Midbrain (tissue), 1 donor: ENCODE measurements around the gene SLX9.

ENCODE experiments used
- DNase-seq: peaks from one replicate; lab custom pipeline; 2025; lab: John Stamatoyannopoulos, UW

Gene SLX9

DNA sequence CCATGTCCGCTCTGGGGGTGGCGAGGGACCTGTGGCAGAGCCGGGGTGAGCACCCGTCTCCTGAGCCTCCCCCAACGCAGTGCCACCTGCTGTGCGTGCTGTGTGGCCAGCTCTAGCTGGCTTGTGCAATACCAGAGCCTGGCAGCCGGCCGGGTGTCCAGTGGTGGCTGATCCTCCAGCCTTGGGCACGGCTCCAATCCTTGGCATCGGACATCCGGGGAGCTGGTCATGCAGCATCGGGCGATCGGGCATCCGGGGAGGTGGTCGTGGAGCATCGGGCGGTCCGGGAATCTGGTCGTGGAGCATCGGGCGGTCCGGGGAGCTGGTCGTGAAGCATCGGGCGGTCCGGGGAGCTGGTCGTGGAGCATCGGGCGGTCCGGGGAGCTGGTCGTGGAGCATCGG, 8.1 kb downstream of the SLX9 start:
- no peak for DNase-seq

DNA sequence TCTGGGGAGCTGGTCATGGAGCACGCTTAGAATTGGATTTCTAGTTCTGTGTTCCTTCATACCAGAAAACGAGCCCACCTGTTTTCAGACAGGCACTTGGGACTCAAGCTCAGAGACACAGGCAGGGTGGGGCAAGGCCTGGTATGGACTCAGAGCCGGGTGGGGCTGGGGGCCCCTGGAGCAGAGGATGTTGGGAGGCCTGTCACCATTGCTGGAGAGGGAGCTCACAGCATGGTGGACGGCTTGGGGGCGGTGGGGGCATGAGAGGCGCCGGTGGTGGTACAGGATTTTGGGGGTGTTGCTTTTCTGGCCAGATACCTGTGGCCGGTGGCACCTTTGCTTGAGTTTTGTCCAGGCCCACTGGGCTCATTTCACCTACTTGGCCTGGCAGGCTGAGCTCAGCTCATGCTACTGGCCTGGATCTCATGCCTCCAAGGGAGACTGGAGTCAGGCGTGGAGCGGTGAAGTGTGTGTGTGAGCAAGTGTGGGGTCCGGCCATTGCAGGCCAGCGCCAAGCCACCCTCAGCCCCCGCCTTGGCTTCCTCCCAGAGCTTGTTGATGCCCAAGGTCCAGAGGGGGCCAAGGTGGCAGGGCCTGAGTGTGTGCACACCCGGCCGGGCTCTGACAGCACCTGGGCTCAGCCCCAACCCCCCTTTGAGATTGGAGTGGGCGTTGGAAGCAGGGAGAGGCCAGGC, 8.7 kb downstream of the SLX9 start:
- no peak for DNase-seq

DNA sequence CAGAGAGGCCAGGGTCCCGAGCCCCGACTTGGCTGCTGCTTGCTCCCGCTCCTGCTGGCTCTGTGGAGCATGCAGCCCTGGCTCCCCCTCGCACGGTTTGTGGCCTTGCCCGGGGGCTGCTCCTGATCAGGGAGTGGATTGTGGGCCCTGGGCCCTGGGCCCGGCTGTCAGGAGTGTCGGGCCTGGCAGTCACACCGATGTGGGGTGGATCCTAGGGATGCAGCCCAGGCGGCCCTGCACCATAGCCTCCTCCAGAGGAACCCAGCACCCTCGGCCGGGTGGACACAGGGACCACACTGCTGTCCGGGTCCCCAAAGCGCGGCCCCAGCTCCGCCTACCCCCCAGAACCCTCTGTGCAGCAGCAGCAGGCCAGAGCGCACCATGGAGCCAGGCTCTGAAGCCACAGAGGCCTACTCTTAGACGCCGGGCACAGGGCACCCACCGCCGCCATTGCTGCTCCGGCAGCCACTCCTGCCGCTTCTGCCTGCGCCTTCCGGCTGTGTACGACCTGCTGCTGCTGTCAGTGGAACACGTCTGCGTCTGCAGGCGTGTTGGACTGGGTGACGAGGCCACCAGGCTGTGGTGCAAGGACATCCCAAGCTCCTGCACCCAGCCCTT, 9.4 kb downstream of the SLX9 start:
- no peak for DNase-seq

DNA sequence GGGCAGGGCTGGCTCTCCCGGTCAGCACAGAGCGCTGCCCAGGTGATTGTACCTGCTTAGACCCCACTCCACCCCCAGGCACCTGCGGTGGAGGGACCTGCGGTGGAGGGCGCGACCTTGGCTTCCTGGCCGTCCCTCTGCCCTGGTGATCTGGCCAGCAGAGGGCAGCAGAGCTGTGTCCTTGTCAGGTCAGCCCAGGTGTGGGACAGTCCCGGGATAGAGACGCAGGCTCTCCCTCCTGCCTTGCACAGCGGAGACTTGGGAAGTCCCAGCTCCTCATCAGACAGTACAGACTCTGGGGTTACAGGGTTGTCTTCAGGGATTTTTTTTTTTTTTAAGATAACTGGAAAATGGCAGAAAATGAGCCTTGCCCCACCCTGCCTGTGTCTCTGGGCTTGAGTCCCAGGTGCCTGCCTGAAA, 10.0 kb downstream of the SLX9 start:
- DNase-seq = peak; percentile 29

DNA sequence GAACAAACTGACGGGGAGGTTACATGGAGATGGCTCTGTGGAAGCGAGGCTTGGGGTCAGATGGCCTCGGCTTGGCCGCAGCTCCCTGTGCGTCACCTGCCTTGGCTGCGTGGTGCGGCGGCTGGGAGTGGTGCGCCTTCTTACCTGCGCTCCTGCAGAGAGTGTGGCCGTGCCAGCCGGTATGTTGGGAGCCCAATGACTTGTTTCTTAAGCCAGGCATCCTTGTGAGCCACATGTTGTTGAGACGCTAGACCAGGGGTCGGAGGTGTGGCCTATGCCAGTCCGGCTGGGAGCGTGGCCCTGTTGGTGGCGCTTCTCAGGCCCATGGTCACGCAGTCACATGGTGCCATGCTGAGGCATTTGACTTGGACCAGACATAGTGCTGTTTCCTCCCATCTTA, 10.5 kb downstream of the SLX9 start:
- no peak for DNase-seq

DNA sequence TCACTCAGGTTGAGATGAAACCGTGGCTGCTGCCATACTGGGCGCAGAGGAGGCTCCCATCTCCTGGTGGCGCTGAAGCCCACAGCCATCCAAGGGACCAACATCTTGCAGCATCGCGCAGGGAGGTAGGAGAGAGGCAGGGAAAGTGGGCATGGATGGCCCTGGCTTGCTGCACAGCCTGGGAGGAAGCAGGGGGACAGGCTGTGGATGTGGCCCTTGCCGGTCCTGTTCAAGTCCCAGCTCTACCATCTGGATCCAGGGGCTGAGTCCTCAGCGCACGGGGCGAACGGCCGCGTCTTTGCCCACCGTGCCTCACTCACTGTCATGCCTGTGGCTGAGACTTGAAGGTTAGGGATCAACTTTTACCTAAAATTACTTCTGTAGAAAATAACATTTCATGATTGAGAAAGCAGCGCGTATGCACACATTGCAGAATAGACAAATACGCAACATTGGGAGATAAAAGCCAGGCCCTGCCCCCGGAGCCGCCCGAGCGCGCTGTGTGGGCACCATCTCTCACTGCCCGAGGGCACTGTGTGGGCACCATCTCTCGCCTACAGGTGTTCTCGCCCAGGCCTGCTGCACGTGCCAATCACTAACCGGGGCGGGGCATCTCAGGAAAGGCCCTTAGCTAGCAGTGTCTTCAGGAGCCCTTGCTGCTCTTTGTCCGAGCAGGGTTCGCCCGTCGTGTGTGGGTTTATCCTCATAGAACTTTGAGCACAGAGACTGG, 11.5 kb downstream of the SLX9 start:
- DNase-seq = no peak

DNA sequence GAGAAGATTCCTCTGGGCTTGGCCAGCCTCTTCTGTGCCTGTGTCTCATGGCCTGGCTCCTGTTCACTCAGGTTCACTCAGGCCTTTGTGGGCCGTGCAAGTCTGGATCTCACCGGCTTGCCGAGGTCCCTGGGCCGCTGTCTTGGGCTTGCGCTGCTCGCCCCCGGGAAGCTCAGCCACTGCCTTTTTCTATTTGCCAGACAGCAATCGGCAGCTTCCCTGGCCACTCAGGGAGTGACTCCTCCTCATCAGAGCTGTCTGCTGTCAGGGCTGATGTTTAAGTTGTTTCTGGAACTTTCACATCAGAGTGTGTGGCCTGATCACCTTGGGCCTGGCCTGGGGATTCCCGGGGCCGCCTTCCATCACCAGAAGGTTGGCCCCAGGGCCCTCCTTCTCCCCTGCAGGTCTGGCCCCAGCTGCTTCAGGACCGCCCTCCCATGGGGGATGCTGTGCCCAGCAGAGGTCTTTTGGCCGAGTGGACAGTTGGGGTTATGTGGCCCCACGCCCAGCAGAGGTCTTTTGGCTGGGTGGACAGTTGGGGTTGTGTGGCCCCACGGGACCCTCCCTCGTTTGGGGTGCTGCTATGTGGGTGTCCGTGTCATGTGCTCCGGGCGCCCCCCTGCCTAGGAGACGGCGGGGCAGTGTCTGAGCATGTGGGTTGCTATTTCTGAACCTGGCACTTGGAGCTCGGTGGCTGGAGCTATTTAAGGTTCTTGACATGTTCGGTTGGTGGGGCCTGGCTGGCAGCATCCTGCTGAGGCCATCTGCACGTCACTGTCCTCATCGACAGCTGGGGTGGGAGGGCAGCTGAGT, 12.5 kb downstream of the SLX9 start:
- no peak for DNase-seq

DNA sequence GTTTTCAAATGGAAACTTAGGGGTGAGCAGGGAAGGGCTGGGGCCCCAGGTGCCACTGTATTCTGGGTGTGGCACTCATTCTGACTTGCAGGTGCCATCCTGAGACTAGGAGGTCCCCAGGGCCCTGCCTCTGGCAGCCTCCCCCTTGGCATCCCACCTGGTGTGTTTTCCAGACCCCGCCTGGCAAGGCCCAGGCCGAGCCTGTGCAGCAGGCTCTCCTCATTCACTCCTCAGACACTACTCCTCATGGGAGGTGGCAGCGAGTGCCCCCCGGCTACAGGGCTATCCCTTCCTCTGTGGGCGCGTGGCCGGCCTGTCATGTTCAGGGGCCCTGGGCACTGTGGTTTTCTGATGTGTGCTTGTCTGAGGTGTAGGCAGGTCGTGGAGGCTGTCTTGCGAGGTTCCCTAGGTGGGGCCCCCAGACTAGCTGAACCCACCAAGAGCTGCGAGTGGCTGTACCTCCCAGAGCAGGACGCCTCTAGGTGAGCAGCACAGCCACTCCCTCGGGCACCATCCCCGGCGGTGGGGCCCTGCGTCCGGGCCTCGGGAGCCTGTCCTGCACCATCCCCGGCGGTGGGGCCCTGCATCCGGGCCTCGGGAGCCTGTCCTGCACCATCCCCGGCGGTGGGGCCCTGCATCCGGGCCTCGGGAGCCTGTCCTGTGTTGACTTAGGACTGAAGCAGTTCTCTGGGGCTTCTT, 13.2 kb downstream of the SLX9 start:
- DNase-seq = no peak

DNA sequence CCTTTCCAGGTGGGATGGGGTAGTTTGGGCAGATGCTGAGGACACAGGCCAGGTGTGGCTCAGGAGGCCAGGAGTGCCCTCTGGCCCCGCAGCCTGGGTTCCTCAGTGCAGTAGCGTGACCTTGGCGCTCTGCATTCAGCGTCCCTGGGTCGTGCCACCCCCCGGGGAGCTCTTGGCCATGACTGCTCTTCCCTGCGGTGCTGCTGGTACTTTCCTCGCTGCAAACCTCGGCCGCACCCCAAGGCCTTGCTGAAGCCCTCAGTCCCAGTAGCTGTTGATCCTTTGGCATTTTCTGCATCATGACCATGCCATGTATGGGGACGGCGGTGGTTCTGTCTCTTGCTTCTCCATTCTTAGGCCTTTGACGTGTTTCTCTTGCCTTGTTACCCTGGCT, 13.8 kb downstream of the SLX9 start:
- DNase-seq = no peak

DNA sequence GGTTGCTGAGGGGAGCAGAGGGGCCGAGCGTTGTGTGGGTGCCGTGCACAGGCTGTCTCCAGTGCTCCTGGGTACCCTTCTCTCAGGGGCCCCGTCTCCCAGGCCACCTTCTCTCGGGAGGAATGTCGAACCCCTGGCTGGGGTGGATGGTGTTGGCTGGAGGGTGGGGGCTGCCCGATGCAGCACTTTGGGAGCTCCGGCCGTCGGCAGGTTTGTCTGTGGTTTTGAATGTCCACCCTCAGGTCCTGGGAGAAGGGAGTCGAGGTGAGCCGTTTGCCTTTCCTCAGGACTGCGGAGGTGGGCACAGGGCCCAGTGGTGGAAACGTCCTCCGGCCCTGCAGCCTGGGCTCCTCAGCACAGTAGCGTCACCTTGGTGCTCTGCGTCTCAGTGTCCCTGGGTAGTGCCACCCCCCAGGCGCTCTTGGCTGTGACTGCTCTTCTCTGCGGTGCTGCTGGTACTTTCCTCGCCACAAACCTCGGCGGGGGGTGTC, 14.5 kb downstream of the SLX9 start:
- no peak for DNase-seq

DNA sequence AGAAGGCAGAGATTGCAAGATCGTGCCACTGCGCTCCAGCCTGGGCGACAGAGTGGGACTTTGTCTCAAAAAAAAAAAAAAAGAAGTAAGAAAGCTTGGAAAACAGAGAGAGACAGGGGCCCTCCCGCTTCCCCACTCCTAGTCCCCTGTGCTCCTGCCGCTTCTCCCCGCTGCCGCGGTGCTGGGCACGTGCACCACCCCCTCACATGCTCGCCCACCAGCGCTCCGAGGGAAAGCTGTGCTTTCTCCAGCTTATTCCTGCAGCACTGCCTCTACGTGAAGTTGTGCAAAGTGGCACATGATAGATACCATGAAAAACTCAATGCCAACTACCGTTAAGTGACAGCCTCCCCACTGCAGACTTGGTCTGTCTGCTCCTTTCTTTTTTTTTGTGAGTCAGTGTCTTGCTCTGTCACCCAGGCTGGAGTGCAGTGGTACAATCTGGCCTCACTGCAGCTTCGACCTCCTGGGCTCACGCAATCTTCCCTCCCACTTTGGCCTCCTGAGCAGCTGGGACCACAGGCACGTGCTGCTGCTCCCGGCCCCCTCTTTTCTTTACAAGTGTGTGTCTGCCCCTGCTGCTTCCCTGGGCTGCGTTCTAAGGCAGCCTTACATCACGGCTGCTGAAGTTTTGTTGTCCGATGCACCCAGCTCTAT, 15.4 kb downstream of the SLX9 start:
- DNase-seq = no peak

DNA sequence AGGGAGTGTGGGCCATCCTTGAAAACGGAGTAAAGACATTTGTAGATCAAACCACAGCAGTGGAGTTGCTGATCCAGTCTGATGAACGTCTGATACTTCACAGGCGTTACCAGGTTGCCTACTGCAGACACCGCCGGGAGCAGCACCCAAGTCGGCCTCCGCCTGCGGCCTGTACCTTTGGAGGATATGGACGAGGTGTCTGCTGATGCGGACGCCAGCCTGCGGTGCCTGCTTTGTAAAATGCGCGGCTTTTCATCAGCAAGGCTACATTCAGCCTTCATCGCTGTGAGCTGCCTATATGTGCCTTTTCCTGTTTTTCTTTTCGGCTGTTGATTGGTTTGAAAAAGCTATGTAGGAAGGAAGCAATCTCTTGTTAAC, 16.0 kb downstream of the SLX9 start:
- DNase-seq = no peak

DNA sequence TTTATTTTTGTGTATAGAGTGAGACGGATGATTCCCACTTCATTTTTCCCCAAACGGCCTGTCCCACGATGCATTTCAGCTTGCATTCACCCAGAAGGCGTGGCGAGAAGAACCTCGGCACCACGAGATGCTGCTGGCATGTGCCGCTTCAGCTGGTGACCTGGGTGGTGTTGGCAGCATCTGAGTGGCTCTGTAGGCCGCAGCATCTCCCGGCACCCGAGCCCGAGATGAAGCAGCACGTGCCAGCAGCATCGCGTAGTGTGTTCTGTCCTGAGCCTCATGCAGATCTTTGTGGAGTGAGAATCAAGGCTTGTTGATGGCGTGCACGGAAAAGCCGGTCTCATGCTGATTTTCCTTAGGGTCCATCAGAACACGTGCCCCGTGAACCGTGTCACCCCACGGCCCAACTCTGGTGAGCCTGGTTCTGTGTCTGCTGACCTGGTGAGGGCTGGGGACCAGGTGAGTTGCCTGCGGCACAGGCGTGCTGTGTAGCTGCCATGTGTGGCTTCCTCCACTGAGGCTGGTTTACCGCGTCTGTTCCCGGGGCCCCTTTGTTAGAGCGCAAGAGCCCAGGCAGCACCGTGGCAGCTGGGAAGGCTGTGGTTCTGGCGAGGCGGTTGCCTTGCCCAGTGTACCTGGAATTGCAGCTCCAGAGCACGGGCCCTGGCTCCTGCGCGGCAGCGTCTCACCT, 16.7 kb downstream of the SLX9 start:
- no peak for DNase-seq

DNA sequence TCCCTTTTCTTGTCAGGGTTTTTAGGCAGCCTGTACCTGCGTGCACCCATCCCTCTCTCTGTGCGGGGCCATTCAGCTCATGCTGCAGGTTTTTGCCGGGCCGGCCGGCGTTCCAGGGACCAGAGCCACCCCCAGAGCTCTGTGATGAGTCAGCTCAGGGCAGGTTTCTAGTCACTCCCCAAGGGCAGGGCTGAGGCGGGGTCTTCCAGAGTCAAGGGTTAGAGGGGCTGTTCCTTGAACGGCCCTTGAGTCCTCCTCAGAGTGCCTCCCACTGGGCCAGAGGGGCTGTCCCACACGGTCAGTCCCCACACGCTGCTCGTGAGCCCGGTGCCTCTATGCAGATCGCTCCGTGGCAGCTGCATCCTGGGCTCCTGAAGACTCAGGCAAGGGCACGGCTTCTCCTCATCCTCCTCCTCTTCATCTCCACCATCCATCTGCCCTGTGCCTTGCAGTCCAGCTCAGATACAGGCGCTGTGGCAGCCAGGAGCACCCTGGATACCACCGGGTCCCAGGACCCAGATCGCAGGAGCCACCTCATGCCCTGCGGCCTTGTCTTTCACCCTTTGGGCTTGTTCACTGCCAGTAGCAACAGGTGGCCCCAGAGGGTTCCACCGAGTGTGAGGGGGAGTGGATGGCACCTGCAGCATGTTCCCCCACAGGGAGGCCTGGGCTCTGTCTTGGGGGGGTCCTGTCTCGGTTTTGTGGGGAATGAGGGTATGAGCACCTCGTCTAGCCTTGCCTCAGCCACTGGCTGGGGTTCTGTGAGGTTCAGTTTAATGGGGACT, 17.4 kb downstream of the SLX9 start:
- no peak for DNase-seq

DNA sequence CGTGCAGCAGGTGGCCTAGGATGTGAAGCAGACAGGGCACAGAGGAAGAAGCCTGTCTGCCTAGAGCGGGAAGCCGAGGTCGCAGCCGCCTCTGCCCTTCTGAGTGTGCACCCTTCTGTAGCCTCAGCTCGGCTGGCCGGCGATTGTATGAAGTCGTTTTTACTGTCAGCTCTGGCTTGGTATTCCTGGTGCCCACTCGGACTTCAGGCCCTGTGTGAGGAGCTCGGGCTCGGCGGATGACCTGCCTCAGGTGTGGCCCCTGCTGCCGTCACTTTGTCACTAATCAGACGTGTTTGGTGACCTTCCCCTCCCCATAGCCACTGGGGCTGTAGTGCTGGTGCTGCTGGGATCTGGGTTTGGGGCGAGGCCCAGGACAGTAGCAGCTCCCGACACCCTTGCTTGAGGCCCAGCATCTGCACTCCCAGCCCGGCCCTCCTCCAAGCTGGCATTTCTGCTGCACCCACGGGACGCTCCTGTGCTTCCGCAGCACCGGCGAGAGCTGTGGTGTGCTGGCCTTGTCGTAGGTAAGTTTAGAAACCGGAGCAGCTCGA, 18.1 kb downstream of the SLX9 start:
- no peak for DNase-seq

DNA sequence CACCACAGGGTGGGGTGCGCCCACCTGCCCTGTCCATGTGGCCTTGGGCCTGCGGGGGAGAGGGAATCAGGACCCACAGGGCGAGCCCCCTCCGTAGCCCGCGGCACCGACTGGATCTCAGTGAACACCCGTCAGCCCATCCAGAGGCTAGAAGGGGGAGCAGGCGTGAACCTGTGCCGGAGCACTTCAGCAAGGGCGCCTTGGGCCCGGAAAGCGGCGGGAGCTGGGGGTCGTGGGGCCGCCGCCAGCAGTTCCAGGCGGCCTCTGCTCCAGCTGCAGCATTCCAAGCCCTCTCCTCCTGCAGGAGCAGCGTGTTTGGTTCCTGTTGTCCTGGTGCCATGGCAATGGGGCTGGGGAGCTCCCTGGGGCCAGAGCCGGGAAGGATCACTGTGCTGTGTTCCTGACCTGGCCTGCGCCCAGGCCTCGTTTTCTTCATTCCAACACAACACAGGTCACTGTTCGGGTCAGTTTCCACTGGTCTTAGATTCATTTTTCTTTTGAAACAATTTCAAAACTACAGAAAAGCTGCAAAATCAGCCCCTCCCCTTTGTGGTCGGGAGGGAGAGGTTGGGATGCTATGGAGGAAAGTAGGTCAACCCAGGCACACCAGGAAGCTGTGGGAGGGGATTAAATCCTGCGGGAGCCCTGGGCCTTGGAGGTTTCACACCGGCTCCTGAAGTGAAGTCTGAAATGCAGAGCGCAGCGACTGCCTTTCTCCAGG, 18.8 kb downstream of the SLX9 start:
- peak; percentile 16 for DNase-seq

DNA sequence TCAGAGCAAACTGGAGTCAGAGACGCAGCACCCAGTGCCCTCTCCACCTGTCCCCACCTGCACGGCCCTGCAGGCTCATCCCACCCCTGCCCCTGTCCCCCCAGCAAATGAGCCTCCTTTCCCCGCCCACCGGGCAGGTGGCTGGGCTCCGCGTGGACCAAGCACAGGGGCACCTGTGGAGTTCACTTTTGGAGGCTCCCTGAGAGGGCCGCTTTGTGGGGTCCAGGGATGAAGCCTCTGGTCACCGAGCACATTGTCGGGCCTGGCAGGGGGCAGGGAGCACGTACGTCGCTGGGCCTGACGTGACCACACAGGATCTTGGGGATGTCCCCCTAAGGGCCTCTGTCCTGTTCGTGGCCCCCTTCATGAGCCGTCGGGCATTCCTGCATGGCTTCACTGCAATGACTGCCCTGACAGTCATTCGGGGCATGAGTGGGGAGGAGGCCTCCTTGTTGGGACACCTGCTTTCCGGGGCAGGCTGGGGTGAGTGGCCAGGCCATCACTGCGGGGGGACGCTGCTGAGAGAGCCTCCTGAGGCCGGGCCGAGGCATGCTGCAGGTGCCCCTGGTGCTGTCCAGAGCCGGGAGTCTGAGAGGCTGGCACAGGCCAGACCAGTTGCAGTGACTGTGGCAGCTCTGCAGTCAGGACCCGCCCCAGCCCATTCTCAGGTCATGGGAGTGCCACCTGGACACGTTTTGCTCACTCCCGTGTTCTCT, 19.7 kb downstream of the SLX9 start:
- no peak for DNase-seq
